GM10266 (cell line): ENCODE results near the gene DOCK4.

Source experiments
- DNase-seq: peaks from one replicate; pipeline ENCODE4 v3.0.0; 2012; ENCODE audit errors: extremely low spot score
- CTCF ChIP-seq: IDR thresholded peaks from 2 replicates; pipeline ENCODE4 v1.5.1; 2012; ENCODE audit warnings: mild to moderate bottlenecking, low read depth; ENCODE audit not compliant: control insufficient read depth, insufficient read depth; ENCODE audit errors: missing control alignments

DOCK4 gene

GRCh38 chr7:112192236-112193154 is 13.7 kb downstream of the DOCK4 start:
- DNase-seq: no peak
- no peak for TF ChIP-seq CTCF

GRCh38 chr7:112190120-112190519 is 16.1 kb downstream of the DOCK4 start:
- no peak for DNase-seq
- TF ChIP-seq CTCF: no peak

- DNase-seq: no peak
- TF ChIP-seq CTCF: no peak
Observed at GRCh38 chr7:112189691-112190090, 16.5 kb downstream of the DOCK4 start.

- no peak for TF ChIP-seq CTCF
- DNase-seq: no peak
Observed at GRCh38 chr7:112188257-112188656, 17.9 kb downstream of the DOCK4 start.

- TF ChIP-seq CTCF: no peak
- no peak for DNase-seq
Observed at GRCh38 chr7:112186300-112186699, 19.9 kb downstream of the DOCK4 start.

- TF ChIP-seq CTCF: no peak
- no peak for DNase-seq
Observed at GRCh38 chr7:112185005-112185834, 21.0 kb downstream of the DOCK4 start.

- DNase-seq: no peak
- TF ChIP-seq CTCF: no peak
Observed at GRCh38 chr7:112184455-112184854, 21.7 kb downstream of the DOCK4 start.
